H9 (cell line): Measurements from ENCODE around the gene SORCS2. TPM values are rescaled to one million over a fixed set of nuclear protein-coding genes. Genes with fewer than 3 reads are reported as not detected.
A peak's percentile ranks its signal among the peaks of the same experiment; 100 is the strongest.

Experiments used
- DNase-seq: peaks from one replicate; pipeline ENCODE4 v3.0.0-alpha.2; 2017
- H2AFZ ChIP-seq: one replicate; pipeline ENCODE4 v1.6.1; 2013; ENCODE audit warnings: mild to moderate bottlenecking, low read length, control low read depth, moderate library complexity
- H2AK5ac ChIP-seq: 2 replicates; pipeline ENCODE4 v1.6.1; 2013; ENCODE audit warnings: low read length, control low read depth, mixed read lengths; ENCODE audit not compliant: insufficient read length
- H2BK120ac ChIP-seq: one replicate; pipeline ENCODE4 v1.6.1; 2013; ENCODE audit warnings: low read depth, mild to moderate bottlenecking, low read length, control low read depth, inconsistent platforms; ENCODE audit not compliant: poor library complexity, severe bottlenecking
- H2BK12ac ChIP-seq: 2 replicates; pipeline ENCODE4 v1.6.1; 2013; ENCODE audit warnings: low read length, control low read depth, mixed read lengths, low read depth; ENCODE audit not compliant: insufficient read length
- H2BK15ac ChIP-seq: 2 replicates; pipeline ENCODE4 v1.6.1; 2013; ENCODE audit warnings: low read depth, low read length, control low read depth
- H2BK20ac ChIP-seq: one replicate; pipeline ENCODE4 v1.6.1; 2013; ENCODE audit warnings: low read depth, mild to moderate bottlenecking, low read length, control low read depth, inconsistent platforms; ENCODE audit not compliant: poor library complexity, severe bottlenecking
- H2BK5ac ChIP-seq: 2 replicates; pipeline ENCODE4 v1.6.1; 2013; ENCODE audit warnings: low read length, control low read depth, mixed read lengths; ENCODE audit not compliant: insufficient read length
- H3K14ac ChIP-seq: 2 replicates; pipeline ENCODE4 v1.6.1; 2013; ENCODE audit warnings: low read length, control low read depth; ENCODE audit not compliant: insufficient read depth
- H3K18ac ChIP-seq: 2 replicates; pipeline ENCODE4 v1.6.1; 2013; ENCODE audit warnings: low read depth, mild to moderate bottlenecking, mixed read lengths, low read length, control low read depth; ENCODE audit not compliant: insufficient read length
- H3K23ac ChIP-seq: 2 replicates; pipeline ENCODE4 v1.6.1; 2013; ENCODE audit warnings: low read length, control low read depth, mixed read lengths, low read depth; ENCODE audit not compliant: insufficient read length
- H3K23me2 ChIP-seq: 2 replicates; pipeline ENCODE4 v1.6.1; 2013; ENCODE audit warnings: low read depth, mild to moderate bottlenecking, mixed read lengths, low read length, control low read depth; ENCODE audit not compliant: insufficient read length, poor library complexity, severe bottlenecking
- H3K27ac ChIP-seq: 2 replicates; pipeline ENCODE4 v1.5.1; 2013; ENCODE audit warnings: low read length, control low read depth, mixed read lengths, low read depth; ENCODE audit not compliant: insufficient read length
- H3K27me3 ChIP-seq: 2 replicates; pipeline ENCODE4 v1.6.1; 2013; ENCODE audit warnings: low read length, control low read depth, inconsistent platforms; ENCODE audit not compliant: insufficient read depth
- H3K4ac ChIP-seq: 2 replicates; pipeline ENCODE4 v1.6.1; 2013; ENCODE audit warnings: low read depth, mild to moderate bottlenecking, control low read depth, inconsistent platforms, low read length, moderate library complexity
- H3K4me1 ChIP-seq: 2 replicates; pipeline ENCODE4 v1.6.1; 2013; ENCODE audit warnings: low read length, control low read depth, inconsistent platforms; ENCODE audit not compliant: insufficient read depth
- H3K4me2 ChIP-seq: 2 replicates; pipeline ENCODE4 v1.6.1; 2013; ENCODE audit warnings: low read length, control low read depth, mixed read lengths; ENCODE audit not compliant: insufficient read length, insufficient read depth
- H3K56ac ChIP-seq: 2 replicates; pipeline ENCODE4 v1.6.1; 2013; ENCODE audit warnings: low read depth, mild to moderate bottlenecking, mixed read lengths, low read length, control low read depth; ENCODE audit not compliant: insufficient read length
- H3K79me1 ChIP-seq: 2 replicates; pipeline ENCODE4 v1.6.1; 2013; ENCODE audit warnings: low read depth, mild to moderate bottlenecking, moderate library complexity, low read length, control low read depth, inconsistent platforms; ENCODE audit not compliant: insufficient read depth, poor library complexity, severe bottlenecking
- H3K79me2 ChIP-seq: 2 replicates; pipeline ENCODE4 v1.6.1; 2013; ENCODE audit warnings: low read length, control low read depth, inconsistent platforms; ENCODE audit not compliant: insufficient read depth
- H3K9ac ChIP-seq: 2 replicates; pipeline ENCODE4 v1.6.1; 2013; ENCODE audit warnings: low read length, control low read depth, mixed read lengths; ENCODE audit not compliant: insufficient read length; ENCODE audit errors: extremely low read depth
- H3K9me3 ChIP-seq: one replicate; pipeline ENCODE4 v1.6.1; 2013; ENCODE audit warnings: low read depth, low read length, inconsistent platforms; ENCODE audit not compliant: control insufficient read depth
- H3T11ph ChIP-seq: one replicate; pipeline ENCODE4 v1.6.1; 2013; ENCODE audit warnings: mild to moderate bottlenecking, low read length, control low read depth, inconsistent platforms
- H4K20me1 ChIP-seq: one replicate; pipeline ENCODE4 v1.6.1; 2013; ENCODE audit not compliant: control insufficient read depth, insufficient read length, insufficient read depth
- H4K5ac ChIP-seq: 2 replicates; pipeline ENCODE4 v1.6.1; 2013; ENCODE audit warnings: low read depth, mild to moderate bottlenecking, mixed read lengths, low read length, control low read depth; ENCODE audit not compliant: insufficient read length
- H4K8ac ChIP-seq: replicated peaks from 2 replicates; pipeline ENCODE4 v1.6.1; 2013; ENCODE audit warnings: low read length, control low read depth, mixed read lengths, low read depth; ENCODE audit not compliant: insufficient read length
- H4K91ac ChIP-seq: 2 replicates; pipeline ENCODE4 v1.6.1; 2013; ENCODE audit warnings: low read depth, mild to moderate bottlenecking, moderate library complexity, mixed read lengths, low read length, control low read depth; ENCODE audit not compliant: insufficient read length
- H3K27ac Mint-ChIP-seq, 3 experiments: 2 replicates in 2 of 3; 3 replicates in 1 of 3; pipeline ENCODE4 v1.8.0; 2020 to 2021; ENCODE audit warnings: mixed read lengths in 3 of 3, mild to moderate bottlenecking in 1 of 3, moderate library complexity in 1 of 3
- H3K27me3 Mint-ChIP-seq: 2 replicates; pipeline ENCODE4 v1.8.0; 2021; ENCODE audit warnings: low read depth, mild to moderate bottlenecking, moderate library complexity, mixed read lengths
- H3K36me3 Mint-ChIP-seq, 3 experiments: 2 replicates in 2 of 3; 3 replicates in 1 of 3; pipeline ENCODE4 v1.8.0; 2020 to 2021; ENCODE audit warnings: low read depth in 3 of 3, mixed read lengths in 3 of 3; ENCODE audit not compliant: insufficient read depth in 1 of 3
- H3K4me1 Mint-ChIP-seq, 2 experiments: 2 replicates each; pipeline ENCODE4 v1.8.0; 2020; ENCODE audit warnings: mixed read lengths in 2 of 2
- H3K4me3 Mint-ChIP-seq, 2 experiments: 2 replicates in 1 of 2; 3 replicates in 1 of 2; pipeline ENCODE4 v1.8.0; 2020 to 2021; ENCODE audit warnings: mild to moderate bottlenecking in 2 of 2, mixed read lengths in 2 of 2, moderate library complexity in 1 of 2
- H3K9me3 Mint-ChIP-seq, 2 experiments: 2 replicates in 1 of 2; 3 replicates in 1 of 2; pipeline ENCODE4 v1.8.0; 2020; ENCODE audit warnings: mild to moderate bottlenecking in 2 of 2, mixed read lengths in 2 of 2, moderate library complexity in 1 of 2
- WGBS: extraction: QIAGEN DNeasy Blood & Tissue Kit; methylation state at CpG from one replicate; pipeline ENCODE4 v1.1.7; 2013; ENCODE audit warnings: missing lambda C conversion rate, low lambda C conversion rate, mixed read lengths; ENCODE audit not compliant: insufficient read length; ENCODE audit errors: extremely low coverage; 5-methylcytosine and 5-hydroxymethylcytosine counted together
- total RNA-seq: library from RNA; stranded (reverse); gene quantifications from 2 replicates; pipeline ENCODE4 v1.2.1, GENCODE V29; 2021
- TF ChIP-seq, protein P1 (sequence below): fragments of 200-600 bp; sonication (generic); conservative IDR thresholded peaks from 3 replicates; pipeline ENCODE4 v1.8.0; 2021; ENCODE audit warnings: antibody characterized with exemption, mild to moderate bottlenecking

Gene SORCS2
- total RNA-seq, 1 experiment from 2014 or later = 0.57 TPM

DNA sequence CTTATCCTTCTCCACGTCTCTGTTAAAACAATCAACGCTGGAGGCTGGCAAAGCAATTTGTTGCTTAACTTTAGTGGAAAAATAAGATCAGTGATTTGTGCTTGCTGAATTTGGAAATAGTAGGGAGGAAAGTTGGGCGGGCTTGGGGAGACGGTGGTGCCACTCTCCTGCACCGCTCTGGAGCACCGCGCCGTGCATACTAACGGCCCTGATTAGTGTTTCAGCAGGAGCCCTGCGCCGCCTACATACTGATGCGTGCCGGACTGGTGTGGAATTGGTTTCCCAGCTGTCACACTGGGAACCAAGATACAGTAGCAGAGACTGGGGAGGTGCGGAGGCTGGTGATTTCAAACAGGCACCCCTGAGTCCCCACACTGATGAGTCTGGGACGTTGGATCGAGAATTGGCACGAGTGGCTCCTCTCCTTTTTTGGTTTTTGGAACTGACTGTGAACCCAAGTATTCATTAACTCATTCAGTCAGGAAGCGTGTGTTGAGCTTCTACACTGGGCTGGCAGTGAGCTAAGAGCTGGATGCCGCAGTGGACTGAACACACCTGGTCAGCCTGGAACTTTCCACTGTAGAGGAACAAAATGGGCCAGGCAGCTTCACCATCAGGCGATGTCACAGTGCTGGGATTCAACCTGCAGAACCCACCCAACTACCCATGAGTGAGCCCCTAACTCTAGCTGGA is 271.4 kb downstream of the SORCS2 start:
- no peaks in the 10 kb centered on the region for H3K23me2 ChIP-seq
- no peak overlapping the region for H3K18ac ChIP-seq
- H3K4me1 ChIP-seq = peaks cover 4% of the 10 kb centered on the region; the same call in 1 of the 2 replicates
- H3K9ac ChIP-seq = no peak overlapping the region
- H3K4me3 Mint-ChIP-seq = 0 out of 5 replicates have a peak overlapping the region, but pooled peaks of 1 of the 2 experiments have one; percentile 38
- peaks cover 9% of the 10 kb centered on the region for H3K9me3 ChIP-seq
- H4K5ac ChIP-seq = no peak overlapping the region
- H3K23ac ChIP-seq = no peak overlapping the region
- no peak overlapping the region for H3K56ac ChIP-seq
- no peak overlapping the region for H2BK5ac ChIP-seq
- DNase-seq = no peak
- no peak overlapping the region for H2AK5ac ChIP-seq
- no peak overlapping the region for H3T11ph ChIP-seq
- peak overlapping the region in 1 of 3 experiments; percentile 37; a peak in 1 of 7 replicates for H3K27ac Mint-ChIP-seq
- H3K4ac ChIP-seq = no peak overlapping the region
- H3K14ac ChIP-seq = no peak overlapping the region
- no peak overlapping the region for H2BK20ac ChIP-seq
- no peak overlapping the region for H2AFZ ChIP-seq
- H3K36me3 Mint-ChIP-seq = peaks cover 2 to 6% (median 3%) of the 10 kb centered on the region in 3 experiments; a peak in 3 of 7 replicates
- peaks cover 12 to 16% of the 10 kb centered on the region in 2 experiments; a peak in 4 of 5 replicates for H3K9me3 Mint-ChIP-seq
- H3K4me1 Mint-ChIP-seq = peaks cover 38 to 43% of the 10 kb centered on the region in 2 experiments
- no peak overlapping the region for H4K91ac ChIP-seq
- H3K4me2 ChIP-seq = no peak overlapping the region
- no peaks in the 10 kb centered on the region; the same call in 1 of the 2 replicates for H3K27me3 Mint-ChIP-seq
- no peak overlapping the region for H2BK120ac ChIP-seq
- TF ChIP-seq, protein P1, sequence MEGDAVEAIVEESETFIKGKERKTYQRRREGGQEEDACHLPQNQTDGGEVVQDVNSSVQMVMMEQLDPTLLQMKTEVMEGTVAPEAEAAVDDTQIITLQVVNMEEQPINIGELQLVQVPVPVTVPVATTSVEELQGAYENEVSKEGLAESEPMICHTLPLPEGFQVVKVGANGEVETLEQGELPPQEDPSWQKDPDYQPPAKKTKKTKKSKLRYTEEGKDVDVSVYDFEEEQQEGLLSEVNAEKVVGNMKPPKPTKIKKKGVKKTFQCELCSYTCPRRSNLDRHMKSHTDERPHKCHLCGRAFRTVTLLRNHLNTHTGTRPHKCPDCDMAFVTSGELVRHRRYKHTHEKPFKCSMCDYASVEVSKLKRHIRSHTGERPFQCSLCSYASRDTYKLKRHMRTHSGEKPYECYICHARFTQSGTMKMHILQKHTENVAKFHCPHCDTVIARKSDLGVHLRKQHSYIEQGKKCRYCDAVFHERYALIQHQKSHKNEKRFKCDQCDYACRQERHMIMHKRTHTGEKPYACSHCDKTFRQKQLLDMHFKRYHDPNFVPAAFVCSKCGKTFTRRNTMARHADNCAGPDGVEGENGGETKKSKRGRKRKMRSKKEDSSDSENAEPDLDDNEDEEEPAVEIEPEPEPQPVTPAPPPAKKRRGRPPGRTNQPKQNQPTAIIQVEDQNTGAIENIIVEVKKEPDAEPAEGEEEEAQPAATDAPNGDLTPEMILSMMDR = no peak
- H2BK12ac ChIP-seq = no peak overlapping the region
- WGBS = no CpG with 5 or more reads among the region's 20 CpGs
- H3K79me1 ChIP-seq = no peaks in the 10 kb centered on the region
- H2BK15ac ChIP-seq = no peak overlapping the region
- no peaks in the 10 kb centered on the region for H4K20me1 ChIP-seq
- H3K27ac ChIP-seq = no peak overlapping the region
- no peaks in the 10 kb centered on the region for H3K27me3 ChIP-seq
- H3K79me2 ChIP-seq = no peaks in the 10 kb centered on the region
- no peak overlapping the region for H4K8ac ChIP-seq
